Endodermal cell (in vitro differentiated cells): ENCODE data around the gene RREB1. TPM values are rescaled to one million over a fixed set of nuclear protein-coding genes. Genes with fewer than 3 reads are reported as not detected.

ENCODE experiments used
- DNase-seq: peaks from one replicate; pipeline ENCODE4 v3.0.0-alpha.2; 2017
- H3K27ac ChIP-seq: 2 replicates; pipeline ENCODE4 v1.5.1; 2013; ENCODE audit warnings: mild to moderate bottlenecking, low read depth, low read length, moderate library complexity
- H3K27me3 ChIP-seq: 2 replicates; pipeline ENCODE4 v1.6.1; 2013; ENCODE audit warnings: mild to moderate bottlenecking, low read length, moderate library complexity; ENCODE audit not compliant: insufficient read depth, control insufficient read depth, poor library complexity, severe bottlenecking
- H3K36me3 ChIP-seq: 2 replicates; pipeline ENCODE4 v1.7.0; 2013; ENCODE audit warnings: mild to moderate bottlenecking, low read length, moderate library complexity; ENCODE audit not compliant: control insufficient read depth, insufficient read depth
- H3K4me1 ChIP-seq: one replicate; pipeline ENCODE4 v1.7.0; 2013; ENCODE audit warnings: low read length; ENCODE audit not compliant: control insufficient read depth, insufficient read depth
- H3K4me3 ChIP-seq: 2 replicates; pipeline ENCODE4 v1.5.1; 2013; ENCODE audit warnings: mild to moderate bottlenecking, low read length, moderate library complexity
- H3K9ac ChIP-seq: 2 replicates; pipeline ENCODE4 v1.6.1; 2013; ENCODE audit warnings: mild to moderate bottlenecking, low read length, moderate library complexity; ENCODE audit not compliant: poor library complexity, severe bottlenecking; ENCODE audit errors: extremely low read depth
- H3K9me3 ChIP-seq: 2 replicates; pipeline ENCODE4 v1.6.1; 2013; ENCODE audit warnings: mild to moderate bottlenecking, low read length, moderate library complexity; ENCODE audit not compliant: control insufficient read depth
- H3K27ac Mint-ChIP-seq: 2 replicates; pipeline ENCODE4 v1.8.0; 2020; ENCODE audit warnings: mixed read lengths
- H3K27me3 Mint-ChIP-seq: 2 replicates; pipeline ENCODE4 v1.8.0; 2021; ENCODE audit warnings: mild to moderate bottlenecking, mixed read lengths; ENCODE audit not compliant: insufficient read depth
- H3K36me3 Mint-ChIP-seq: 2 replicates; pipeline ENCODE4 v1.8.0; 2020; ENCODE audit warnings: low read depth, mixed read lengths
- H3K4me1 Mint-ChIP-seq: 2 replicates; pipeline ENCODE4 v1.8.0; 2020; ENCODE audit warnings: mixed read lengths
- H3K4me3 Mint-ChIP-seq: 2 replicates; pipeline ENCODE4 v1.8.0; 2020; ENCODE audit warnings: mild to moderate bottlenecking, moderate library complexity, mixed read lengths
- H3K9me3 Mint-ChIP-seq: 2 replicates; pipeline ENCODE4 v1.8.0; 2020; ENCODE audit warnings: mild to moderate bottlenecking, mixed read lengths
- WGBS, 2 experiments: methylation state at CpG; one replicate each; pipeline versions ENCODE4 v1.1.5 to v1.1.7; 2013; ENCODE audit warnings: missing lambda C conversion rate in 2 of 2, mixed read lengths in 1 of 2; ENCODE audit not compliant: insufficient coverage in 1 of 2, insufficient read length in 1 of 2; 5-methylcytosine and 5-hydroxymethylcytosine counted together
- total RNA-seq, 2 donors: library from RNA; stranded (reverse); fragmentation: NEBNext Ultra II Directional in 1 of 2; extraction: Animal tissue kit (Norgen Biotek cat#: 25700) in 1 of 2; gene quantifications; 2 replicates in 1 of 2; 3 replicates in 1 of 2; pipeline ENCODE4 v1.2.1, GENCODE V29; 2021
- TF ChIP-seq, protein P1 (sequence below): fragments of 200-600 bp; sonication (generic); conservative IDR thresholded peaks from 2 replicates; pipeline ENCODE4 v1.5.0; 2021; ENCODE audit warnings: antibody characterized with exemption, mild to moderate bottlenecking

RREB1 gene
- total RNA-seq, 2 donors from 2014 or later, result 51.2 to 64.3 TPM

DNA sequence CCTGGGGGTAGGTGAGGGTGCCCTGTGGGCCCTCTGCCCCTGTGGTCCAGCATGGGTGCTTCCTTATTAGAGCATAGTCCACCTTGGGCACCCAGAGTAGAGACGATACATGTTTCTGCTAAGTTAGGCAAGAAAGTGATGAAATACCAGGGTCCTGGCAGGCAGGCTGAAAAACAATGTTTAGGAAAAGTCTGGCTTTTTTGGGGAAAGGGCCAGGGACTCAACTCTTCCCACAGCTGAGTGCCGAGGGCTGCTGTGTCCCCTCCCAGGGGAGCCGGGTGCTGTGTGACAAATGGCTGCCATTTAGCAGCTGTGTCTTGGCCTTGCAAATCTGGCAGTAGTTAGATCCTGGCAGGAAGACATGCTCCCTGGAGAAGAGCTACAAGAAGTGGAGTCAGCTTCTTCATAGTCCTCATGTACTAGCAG, 61.5 kb downstream of the RREB1 start:
- Histone ChIP-seq H3K9me3 (no peaks in the 10 kb centered on the region), H3K4me1 (peaks cover 48% of the 10 kb centered on the region), H3K9ac (no peak overlapping the region), H3K27ac (no peak overlapping the region), H3K36me3 (peaks cover 5% of the 10 kb centered on the region), H3K27me3 (no peaks in the 10 kb centered on the region), H3K4me3 (no peak overlapping the region)
- DNase-seq, result no peak
- TF ChIP-seq, protein P1, sequence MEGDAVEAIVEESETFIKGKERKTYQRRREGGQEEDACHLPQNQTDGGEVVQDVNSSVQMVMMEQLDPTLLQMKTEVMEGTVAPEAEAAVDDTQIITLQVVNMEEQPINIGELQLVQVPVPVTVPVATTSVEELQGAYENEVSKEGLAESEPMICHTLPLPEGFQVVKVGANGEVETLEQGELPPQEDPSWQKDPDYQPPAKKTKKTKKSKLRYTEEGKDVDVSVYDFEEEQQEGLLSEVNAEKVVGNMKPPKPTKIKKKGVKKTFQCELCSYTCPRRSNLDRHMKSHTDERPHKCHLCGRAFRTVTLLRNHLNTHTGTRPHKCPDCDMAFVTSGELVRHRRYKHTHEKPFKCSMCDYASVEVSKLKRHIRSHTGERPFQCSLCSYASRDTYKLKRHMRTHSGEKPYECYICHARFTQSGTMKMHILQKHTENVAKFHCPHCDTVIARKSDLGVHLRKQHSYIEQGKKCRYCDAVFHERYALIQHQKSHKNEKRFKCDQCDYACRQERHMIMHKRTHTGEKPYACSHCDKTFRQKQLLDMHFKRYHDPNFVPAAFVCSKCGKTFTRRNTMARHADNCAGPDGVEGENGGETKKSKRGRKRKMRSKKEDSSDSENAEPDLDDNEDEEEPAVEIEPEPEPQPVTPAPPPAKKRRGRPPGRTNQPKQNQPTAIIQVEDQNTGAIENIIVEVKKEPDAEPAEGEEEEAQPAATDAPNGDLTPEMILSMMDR, result no peak
- Mint-ChIP-seq H3K27me3 (no peaks in the 10 kb centered on the region), H3K36me3 (peaks cover 3% of the 10 kb centered on the region), H3K27ac (peak overlapping the region; percentile 42), H3K9me3 (no peaks in the 10 kb centered on the region), H3K4me3 (no peak overlapping the region), H3K4me1 (peaks cover 78% of the 10 kb centered on the region)
- WGBS, 2 experiments, result 90 to 93% methylated on average over 1 to 3 of the region's 3 CpGs

DNA sequence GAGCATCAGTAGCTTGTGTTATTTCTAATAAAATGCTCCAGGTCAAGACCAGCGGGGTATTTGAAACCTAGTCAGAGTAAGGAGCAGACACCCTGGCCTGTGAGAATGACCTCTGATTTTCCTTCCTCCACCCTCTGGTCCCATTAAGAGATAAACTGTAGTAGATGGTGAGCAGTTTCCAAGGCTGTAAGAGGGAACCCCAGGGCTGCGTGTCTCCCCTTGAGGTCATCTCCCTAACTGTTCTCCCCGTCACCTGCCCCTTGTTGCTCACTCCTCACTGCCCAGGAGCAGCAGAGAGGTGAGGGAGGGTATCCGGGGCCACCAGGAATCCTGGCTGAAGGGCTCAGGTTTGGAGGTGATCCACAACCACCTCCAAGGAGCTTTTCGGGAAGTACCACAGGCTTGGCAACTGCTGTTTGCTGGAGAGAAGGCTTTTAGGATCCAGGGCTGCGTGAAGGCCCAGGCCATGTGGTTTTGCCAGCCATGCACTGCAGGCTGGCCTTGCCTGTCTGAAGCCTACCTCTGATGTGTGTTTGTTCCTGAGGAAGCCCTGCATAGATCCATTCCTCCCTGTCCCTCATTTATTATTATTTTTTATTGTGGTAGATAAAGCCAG, 62.5 kb downstream of the RREB1 start:
- Mint-ChIP-seq H3K9me3 (no peaks in the 10 kb centered on the region), H3K27me3 (no peaks in the 10 kb centered on the region), H3K36me3 (peaks cover 3% of the 10 kb centered on the region), H3K4me1 (peaks cover 73% of the 10 kb centered on the region), H3K4me3 (no peak overlapping the region), H3K27ac (no peak overlapping the region)
- TF ChIP-seq, protein P1, result no peak
- DNase-seq, result peak; percentile 43
- H3K4me3 ChIP-seq, result no peak overlapping the region
- H3K36me3 ChIP-seq, result peaks cover 5% of the 10 kb centered on the region
- no peaks in the 10 kb centered on the region for H3K27me3 ChIP-seq
- H3K4me1 ChIP-seq, result peaks cover 39% of the 10 kb centered on the region
- no peaks in the 10 kb centered on the region for H3K9me3 ChIP-seq
- 80 to 95% methylated on average over 2 to 6 of the region's 6 CpGs for WGBS, 2 experiments
- no peak overlapping the region for H3K9ac ChIP-seq
- no peak overlapping the region for H3K27ac ChIP-seq

DNA sequence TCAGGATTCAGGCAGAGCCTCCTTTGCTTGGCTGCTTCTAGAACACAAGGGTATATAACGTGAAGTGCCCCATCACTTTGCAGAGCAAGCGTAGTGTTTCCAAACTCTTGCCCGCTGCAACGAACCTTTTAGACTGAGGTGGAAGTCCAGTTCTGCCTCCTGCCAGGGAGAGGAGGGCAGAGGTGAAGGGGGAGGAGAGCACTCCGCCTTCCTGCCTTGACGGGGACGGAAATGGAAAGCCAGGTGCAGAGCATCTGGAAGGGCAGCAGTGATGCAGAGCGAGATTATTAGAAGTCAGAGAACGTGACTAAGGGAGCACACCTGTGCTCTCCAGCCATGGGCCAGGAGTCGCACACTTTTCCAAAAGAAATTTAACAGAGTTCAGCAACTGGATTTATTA, 63.4 kb downstream of the RREB1 start:
- H3K27ac Mint-ChIP-seq, result no peak overlapping the region

More for the DNA sequence above, 63.4 kb downstream of the RREB1 start:
- Histone ChIP-seq H3K9me3 (no peaks in the 10 kb centered on the region), H3K27ac (no peak overlapping the region), H3K9ac (no peak overlapping the region), H3K4me1 (peaks cover 31% of the 10 kb centered on the region), H3K4me3 (no peak overlapping the region), H3K36me3 (peaks cover 5% of the 10 kb centered on the region), H3K27me3 (no peaks in the 10 kb centered on the region)
- H3K27me3 Mint-ChIP-seq, result no peaks in the 10 kb centered on the region
- peaks cover 69% of the 10 kb centered on the region for H3K4me1 Mint-ChIP-seq
- H3K36me3 Mint-ChIP-seq, result peaks cover 3% of the 10 kb centered on the region
- WGBS, 2 experiments, result 92 to 93% methylated on average over 7 to 10 of the region's 10 CpGs
- TF ChIP-seq, protein P1, result no peak
- peak; percentile 44 for DNase-seq
- H3K4me3 Mint-ChIP-seq, result no peak overlapping the region
- no peaks in the 10 kb centered on the region for H3K9me3 Mint-ChIP-seq
